BLaER1 (cell line): ENCODE results near the gene BID.
A peak's percentile ranks its signal among the peaks of the same experiment; 100 is the strongest.

Experiments
- H3K27ac ChIP-seq: shearing (Covaris generic); formaldehyde crosslinking; 2 replicates; pipeline ENCODE4 v1.8.1; 2022
- H3K27me3 ChIP-seq: shearing (Covaris generic); formaldehyde crosslinking; 2 replicates; pipeline ENCODE4 v1.8.1; 2022
- H3K36me3 ChIP-seq: shearing (Covaris generic); formaldehyde crosslinking; 2 replicates; pipeline ENCODE4 v1.8.1; 2022
- H3K4me1 ChIP-seq: shearing (Covaris generic); formaldehyde crosslinking; 2 replicates; pipeline ENCODE4 v1.8.1; 2022
- H3K4me2 ChIP-seq: shearing (Covaris generic); formaldehyde crosslinking; 2 replicates; pipeline ENCODE4 v1.8.1; 2022
- H3K4me3 ChIP-seq: shearing (Covaris generic); formaldehyde crosslinking; 2 replicates; pipeline ENCODE4 v1.8.1; 2022
- H3K9ac ChIP-seq: shearing (Covaris generic); formaldehyde crosslinking; 2 replicates; pipeline ENCODE4 v1.8.1; 2022
- H3K9me3 ChIP-seq: shearing (Covaris generic); formaldehyde crosslinking; 2 replicates; pipeline ENCODE4 v1.8.1; 2022
- H4K20me1 ChIP-seq: shearing (Covaris generic); formaldehyde crosslinking; 2 replicates; pipeline ENCODE4 v1.8.1; 2022
- Cebpa-rat ChIP-seq: shearing (Covaris generic); IDR thresholded peaks from 2 replicates; pipeline ENCODE4 v1.8.1; 2022

BID gene

DNA sequence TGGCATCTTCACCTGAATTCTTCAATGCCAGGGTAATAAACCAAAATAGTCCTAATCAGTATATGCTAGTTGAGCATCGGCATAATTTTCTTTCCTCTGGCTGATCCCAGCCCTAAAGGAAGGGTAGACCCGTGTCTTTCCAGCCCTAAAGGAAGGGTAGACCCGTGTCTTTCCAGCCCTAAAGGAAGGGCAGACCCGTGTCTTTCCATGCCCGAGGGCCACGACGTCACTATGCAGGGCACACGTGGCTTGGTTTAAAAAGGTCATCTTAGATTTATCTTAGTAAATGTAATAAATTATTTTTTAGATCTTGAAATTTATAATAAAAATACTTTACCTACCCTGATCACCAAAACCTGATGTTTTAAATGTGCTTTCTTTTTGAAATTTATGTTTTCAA lies 45.5 kb downstream of the BID start:
- peaks cover 63% of the 10 kb centered on the region for H3K36me3 ChIP-seq
- peaks cover 54% of the 10 kb centered on the region for H3K4me1 ChIP-seq
- H3K27me3 ChIP-seq = no peaks in the 10 kb centered on the region
- H3K9me3 ChIP-seq = no peaks in the 10 kb centered on the region
- peaks cover 12% of the 10 kb centered on the region; the same call in 1 of the 2 replicates for H4K20me1 ChIP-seq
- H3K4me2 ChIP-seq = no peak overlapping the region
- no peak for TF ChIP-seq Cebpa-rat
- H3K4me3 ChIP-seq = no peak overlapping the region
- no peak overlapping the region for H3K27ac ChIP-seq
- no peak overlapping the region for H3K9ac ChIP-seq

DNA sequence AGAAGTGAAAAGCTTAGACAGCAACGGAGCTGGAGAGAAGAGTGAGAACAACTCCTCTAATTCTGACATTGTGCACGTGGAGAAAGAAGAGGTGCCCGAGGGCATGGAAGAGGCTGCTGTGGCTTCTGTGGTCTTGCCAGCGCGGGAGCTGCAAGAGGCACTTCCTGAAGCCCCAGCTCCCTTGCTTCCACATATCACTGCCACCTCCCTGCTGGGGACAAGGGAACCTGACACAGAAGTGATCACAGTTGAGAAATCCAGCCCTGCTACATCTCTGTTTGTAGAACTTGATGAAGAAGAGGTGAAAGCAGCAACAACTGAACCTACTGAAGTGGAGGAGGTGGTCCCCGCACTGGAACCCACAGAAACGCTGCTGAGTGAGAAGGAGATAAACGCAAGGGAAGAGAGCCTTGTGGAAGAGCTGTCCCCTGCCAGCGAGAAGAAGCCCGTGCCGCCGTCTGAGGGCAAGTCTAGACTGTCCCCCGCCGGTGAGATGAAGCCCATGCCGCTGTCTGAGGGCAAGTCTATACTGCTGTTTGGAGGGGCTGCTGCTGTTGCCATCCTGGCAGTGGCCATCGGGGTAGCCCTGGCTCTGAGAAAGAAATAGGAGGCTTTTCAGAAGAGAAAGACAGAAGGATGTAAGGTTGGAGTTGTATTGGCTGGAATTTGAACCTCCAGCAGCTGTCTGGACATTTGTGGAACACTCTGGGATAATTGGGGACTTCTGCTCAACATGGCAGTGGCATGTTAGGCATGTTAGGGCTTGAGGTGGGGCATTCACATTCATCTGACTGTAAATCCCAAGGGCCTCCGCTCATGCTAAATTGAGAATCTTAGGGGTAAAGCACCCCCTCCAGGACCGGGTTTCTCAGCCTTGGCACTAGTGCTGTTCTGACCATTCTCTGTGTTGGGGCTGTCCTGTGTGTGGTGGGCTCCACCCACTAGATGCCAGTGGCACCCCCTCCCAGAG lies 47.1 kb downstream of the BID start:
- TF ChIP-seq Cebpa-rat = no peak
- Histone ChIP-seq H4K20me1 (peaks cover 12% of the 10 kb centered on the region; the same call in 1 of the 2 replicates), H3K4me2 (peak overlapping the region; percentile 77), H3K9me3 (no peaks in the 10 kb centered on the region), H3K27me3 (no peaks in the 10 kb centered on the region), H3K4me3 (no peak overlapping the region), H3K36me3 (peaks cover 47% of the 10 kb centered on the region), H3K27ac (peak overlapping the region; percentile 62; the same call in 1 of the 2 replicates), H3K4me1 (peaks cover 62% of the 10 kb centered on the region), H3K9ac (peak overlapping the region; percentile 47; the same call in 1 of the 2 replicates)

- H3K4me1 ChIP-seq = peaks cover 64% of the 10 kb centered on the region
- H3K9ac ChIP-seq = peak overlapping the region; percentile 47; the same call in 1 of the 2 replicates
- H3K27me3 ChIP-seq = no peaks in the 10 kb centered on the region
- peaks cover 38% of the 10 kb centered on the region for H3K36me3 ChIP-seq
- no peak overlapping the region for H3K4me3 ChIP-seq
- TF ChIP-seq Cebpa-rat = no peak
- H3K9me3 ChIP-seq = no peaks in the 10 kb centered on the region
- peaks cover 12% of the 10 kb centered on the region; the same call in 1 of the 2 replicates for H4K20me1 ChIP-seq
- H3K4me2 ChIP-seq = peak overlapping the region; percentile 77
- H3K27ac ChIP-seq = peak overlapping the region; percentile 62; the same call in 1 of the 2 replicates
Measured at GRCh38 chr22:17726006-17726927, 48.0 kb downstream of the BID start.

- peak overlapping the region; percentile 48; the same call in 1 of the 2 replicates for H3K27ac ChIP-seq
Measured at GRCh38 chr22:17725500-17725796, 48.8 kb downstream of the BID start.

GRCh38 chr22:17724678-17725499 lies 49.4 kb downstream of the BID start:
- Histone ChIP-seq H3K27me3 (no peaks in the 10 kb centered on the region), H3K9me3 (no peaks in the 10 kb centered on the region), H3K9ac (0 out of 2 replicates have a peak overlapping the region, but pooled peaks have one; percentile 2), H3K36me3 (peaks cover 27% of the 10 kb centered on the region), H4K20me1 (peaks cover 12% of the 10 kb centered on the region; the same call in 1 of the 2 replicates), H3K4me1 (peaks cover 64% of the 10 kb centered on the region), H3K4me2 (peak overlapping the region; percentile 77), H3K4me3 (no peak overlapping the region), H3K27ac (peak overlapping the region; percentile 48; the same call in 1 of the 2 replicates)
- TF ChIP-seq Cebpa-rat = no peak

More at GRCh38 chr22:17725500-17725796, 48.8 kb downstream of the BID start:
- peaks cover 32% of the 10 kb centered on the region for H3K36me3 ChIP-seq
- no peaks in the 10 kb centered on the region for H3K9me3 ChIP-seq
- H3K27me3 ChIP-seq = no peaks in the 10 kb centered on the region
- H4K20me1 ChIP-seq = peaks cover 12% of the 10 kb centered on the region; the same call in 1 of the 2 replicates
- H3K9ac ChIP-seq = no peak overlapping the region
- no peak for TF ChIP-seq Cebpa-rat
- peaks cover 64% of the 10 kb centered on the region for H3K4me1 ChIP-seq
- no peak overlapping the region for H3K4me3 ChIP-seq
- H3K4me2 ChIP-seq = peak overlapping the region; percentile 77

GRCh38 chr22:17724241-17724640 lies 50.0 kb downstream of the BID start:
- H3K27me3 ChIP-seq = no peaks in the 10 kb centered on the region
- no peak for TF ChIP-seq Cebpa-rat
- peak overlapping the region; percentile 7; the same call in 1 of the 2 replicates for H3K9ac ChIP-seq
- H3K4me2 ChIP-seq = peak overlapping the region; percentile 77
- peak overlapping the region; percentile 15; the same call in 1 of the 2 replicates for H3K4me3 ChIP-seq
- H3K36me3 ChIP-seq = peaks cover 20% of the 10 kb centered on the region
- H3K9me3 ChIP-seq = no peaks in the 10 kb centered on the region
- peaks cover 64% of the 10 kb centered on the region for H3K4me1 ChIP-seq
- peaks cover 12% of the 10 kb centered on the region; the same call in 1 of the 2 replicates for H4K20me1 ChIP-seq
- H3K27ac ChIP-seq = peak overlapping the region; percentile 48; the same call in 1 of the 2 replicates

DNA sequence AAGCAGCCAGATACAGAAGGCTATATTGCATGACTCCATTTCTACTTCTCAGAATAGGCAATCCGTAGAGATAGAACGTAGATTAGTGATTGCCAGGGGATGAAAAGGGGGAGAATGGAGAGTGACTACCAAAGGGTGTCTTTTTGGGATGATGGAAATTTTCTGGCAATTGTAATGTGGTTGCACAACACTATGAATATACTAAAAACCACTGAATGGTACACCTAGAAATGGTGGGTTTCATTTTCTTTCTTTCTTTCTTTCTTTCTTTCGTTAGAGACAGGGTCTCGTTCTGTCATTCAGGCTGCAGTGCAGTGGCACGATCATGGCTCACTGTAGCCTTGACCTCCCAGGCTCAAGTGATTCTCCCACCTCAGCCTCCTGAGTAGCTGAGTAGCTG lies 54.4 kb downstream of the BID start:
- peaks cover 29% of the 10 kb centered on the region for H3K4me1 ChIP-seq
- no peaks in the 10 kb centered on the region for H3K27me3 ChIP-seq
- TF ChIP-seq Cebpa-rat = no peak
- H3K9ac ChIP-seq = no peak overlapping the region
- H3K4me3 ChIP-seq = no peak overlapping the region
- no peak overlapping the region for H3K27ac ChIP-seq
- H4K20me1 ChIP-seq = no peaks in the 10 kb centered on the region
- 0 out of 2 replicates have a peak, but pooled peaks cover 5% of the 10 kb centered on the region for H3K36me3 ChIP-seq
- no peaks in the 10 kb centered on the region for H3K9me3 ChIP-seq
- no peak overlapping the region for H3K4me2 ChIP-seq

DNA sequence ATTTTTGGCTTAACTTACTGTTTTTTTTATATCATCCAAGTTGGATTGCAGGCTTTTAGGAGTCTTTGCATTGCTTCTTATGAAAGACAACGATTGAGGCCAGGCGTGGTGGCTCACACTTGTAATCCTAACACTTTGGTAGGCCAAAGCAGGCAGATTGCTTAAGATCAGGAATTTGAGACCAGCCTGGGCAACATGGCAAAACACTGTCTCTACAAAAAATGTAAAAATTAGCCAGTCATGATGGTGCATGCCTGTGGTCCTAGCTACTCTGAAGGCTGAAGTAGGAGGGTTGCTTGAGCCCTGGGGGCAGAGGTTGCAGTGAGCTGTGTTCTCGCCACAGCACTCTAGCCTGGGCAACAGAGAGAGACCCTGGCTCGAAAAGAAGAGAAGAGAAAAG lies 56.6 kb downstream of the BID start:
- H3K9me3 ChIP-seq = no peaks in the 10 kb centered on the region
- H4K20me1 ChIP-seq = no peaks in the 10 kb centered on the region
- TF ChIP-seq Cebpa-rat = no peak
- peaks cover 7% of the 10 kb centered on the region for H3K4me1 ChIP-seq
- no peak overlapping the region for H3K4me2 ChIP-seq
- H3K9ac ChIP-seq = no peak overlapping the region
- no peak overlapping the region for H3K4me3 ChIP-seq
- H3K27me3 ChIP-seq = no peaks in the 10 kb centered on the region
- no peak overlapping the region for H3K27ac ChIP-seq
- H3K36me3 ChIP-seq = 0 out of 2 replicates have a peak, but pooled peaks cover 5% of the 10 kb centered on the region
